Measurements from ENCODE around the gene PTPN2. TPM values are rescaled to one million over a fixed set of nuclear protein-coding genes. Genes with fewer than 3 reads are reported as not detected.

Gene PTPN2
- total and polyA plus RNA-seq, 9 of the 15 experiments (the other 6 are each of a cell fraction or from before 2014, with no cell fraction given), result 36.6 to 66.4 (median 43.8) TPM

- no peak for TF ChIP-seq HNRNPK (IDR thresholded peaks at IDR 0.05; ENCODE audit: low read depth, low read length, poor library complexity, severe bottlenecking)
- no peak for TF ChIP-seq SNAPC5 (CRISPR knock-in tag; IDR thresholded peaks at IDR 0.05)
- no peak for TF ChIP-seq ZNF24 (IDR thresholded peaks at IDR 0.05)
- peak; percentile 30; the same call in 1 of the 2 replicates for TF ChIP-seq ZNF395 (CRISPR knock-in tag; IDR thresholded peaks at IDR 0.05)
- TF ChIP-seq MTA3 (IDR thresholded peaks at IDR 0.05; ENCODE audit: borderline replicate concordance), result no peak
- no peak for TF ChIP-seq ZNF436 (CRISPR knock-in tag; IDR thresholded peaks at IDR 0.05)
- no peak for TF ChIP-seq HDAC2 (IDR thresholded peaks at IDR 0.05)
- no peak for TF ChIP-seq JUN (IDR thresholded peaks at IDR 0.05; ENCODE audit: borderline replicate concordance, low read depth, low read length)
- 0 out of 2 replicates have a peak, but pooled peaks have one; percentile 5 for TF ChIP-seq JUN (CRISPR knock-in tag; IDR thresholded peaks at IDR 0.05; ENCODE audit: borderline replicate concordance)
- TF ChIP-seq POLR2G (IDR thresholded peaks at IDR 0.05; ENCODE audit: low read depth, low read length), result no peak
- no peak for TF ChIP-seq ZNF740 (CRISPR knock-in tag; IDR thresholded peaks at IDR 0.05)
- TF ChIP-seq ZNF740 (tag; IDR thresholded peaks at IDR 0.05), result no peak
- TF ChIP-seq TAF9B (IDR thresholded peaks at IDR 0.05; ENCODE audit: partially characterized antibody), result no peak
- TF ChIP-seq GTF2B (IDR thresholded peaks at IDR 0.05; ENCODE audit: extremely low read depth, insufficient read length), result no peak
- TF ChIP-seq ZNF57 (CRISPR knock-in tag; IDR thresholded peaks at IDR 0.05), result 0 out of 2 replicates have a peak, but pooled peaks have one; percentile 12
- TF ChIP-seq MBD1 (CRISPR knock-in tag; IDR thresholded peaks at IDR 0.05), result no peak
Observed at GRCh38 chr18:12883372-12883683, 709 bp downstream of the PTPN2 start (continued).

Data from K562 (cell line).